GM12878 (cell line): ENCODE measurements around the gene APOBEC3H. TPM values are rescaled to one million over a fixed set of nuclear protein-coding genes. Genes with fewer than 3 reads are reported as not detected.

ENCODE experiments used
- ATF7 ChIP-seq: fragments of 450-650 bp; IDR thresholded peaks from 2 replicates; pipeline ENCODE4 v1.6.1; 2016; ENCODE audit warnings: low read depth, mild to moderate bottlenecking
- CEBPB ChIP-seq, 2 experiments: fragments of 150-350 bp in 1 of 2; IDR thresholded peaks; 2 replicates each; pipeline ENCODE4 v1.6.1; 2012 to 2014; ENCODE audit warnings: low read depth in 2 of 2, low read length in 2 of 2, borderline replicate concordance in 1 of 2, inconsistent platforms in 1 of 2
- CREB1 ChIP-seq: IDR thresholded peaks from 2 replicates; pipeline ENCODE4 v1.6.1; 2012; ENCODE audit warnings: low read depth, mild to moderate bottlenecking, inconsistent platforms
- FOXM1 ChIP-seq: IDR thresholded peaks from 2 replicates; pipeline ENCODE4 v1.6.1; 2012; ENCODE audit warnings: low read depth, mild to moderate bottlenecking, inconsistent platforms, low read length, moderate library complexity
- GATAD2B ChIP-seq: fragments of 450-650 bp; conservative IDR thresholded peaks from 2 replicates; pipeline ENCODE4 v1.6.1; 2017; ENCODE audit warnings: low read depth, mild to moderate bottlenecking, moderate library complexity
- HCFC1 ChIP-seq: fragments of 150-350 bp; IDR thresholded peaks from 2 replicates; pipeline ENCODE4 v1.6.1; 2014; ENCODE audit warnings: low read length
- HDGF ChIP-seq: fragments of 450-650 bp; IDR thresholded peaks from 2 replicates; pipeline ENCODE4 v1.6.1; 2016; ENCODE audit warnings: antibody characterized with exemption
- MLLT1 ChIP-seq: fragments of 450-650 bp; IDR thresholded peaks from 2 replicates; pipeline ENCODE4 v1.6.1; 2016; ENCODE audit warnings: mild to moderate bottlenecking
- NBN ChIP-seq: fragments of 450-650 bp; IDR thresholded peaks from 2 replicates; pipeline ENCODE4 v1.6.1; 2016
- NFIC ChIP-seq: IDR thresholded peaks from 2 replicates; pipeline ENCODE4 v1.6.1; 2012; ENCODE audit warnings: low read depth, mild to moderate bottlenecking, inconsistent platforms, low read length, moderate library complexity
- POLR2AphosphoS5 ChIP-seq: IDR thresholded peaks from 2 replicates; pipeline ENCODE4 v1.6.1; 2011; ENCODE audit warnings: mild to moderate bottlenecking, low read length, inconsistent platforms
- POU2F2 ChIP-seq: IDR thresholded peaks from 3 replicates; pipeline ENCODE4 v1.6.1; 2011; ENCODE audit warnings: low read depth, mild to moderate bottlenecking, low read length, borderline replicate concordance
- RUNX3 ChIP-seq: IDR thresholded peaks from 2 replicates; pipeline ENCODE4 v1.6.1; 2012; ENCODE audit warnings: low read length, inconsistent platforms
- SKIL ChIP-seq: fragments of 450-650 bp; IDR thresholded peaks from 2 replicates; pipeline ENCODE4 v1.6.1; 2017; ENCODE audit warnings: mild to moderate bottlenecking, low read depth, inconsistent platforms; ENCODE audit not compliant: poor library complexity, severe bottlenecking
- SMAD1 ChIP-seq: fragments of 450-650 bp; IDR thresholded peaks from 2 replicates; pipeline ENCODE4 v1.6.1; 2018; ENCODE audit warnings: mild to moderate bottlenecking, low read depth; ENCODE audit not compliant: partially characterized antibody
- TAF1 ChIP-seq: IDR thresholded peaks from 2 replicates; pipeline ENCODE4 v1.6.1; 2011; ENCODE audit warnings: mild to moderate bottlenecking, low read depth, low read length, borderline replicate concordance
- ZNF687 ChIP-seq: fragments of 450-650 bp; IDR thresholded peaks from 2 replicates; pipeline ENCODE4 v1.6.1; 2017; ENCODE audit warnings: mild to moderate bottlenecking, moderate library complexity
- polyA plus RNA-seq, 11 experiments: library from polyadenylated mRNA; depleted of rRNA in 4 of 11; unstranded in 6 of 11; stranded (reverse) in 5 of 11; fragments of >200 nt; fragmentation: Nextera tagmentation in 4 of 11; fragmentation: Illumina TruSeq in 1 of 11; extraction: Ambion mirVana in 4 of 11; extraction: Trizol in 1 of 11; gene quantifications; 1 replicate in 1 of 11; 2 replicates in 10 of 11; pipeline versions ENCODE4 v1.2.1 to v1.2.3, GENCODE V29; 2011 to 2016; ENCODE audit warnings: inconsistent platforms in 2 of 11, missing spikeins in 2 of 11, low read depth in 1 of 11
- total RNA-seq, 4 experiments: library from RNA; depleted of rRNA in 3 of 4; stranded (reverse); fragments of >200 nt in 3 of 4; fragmentation: Illumina TruSeq in 1 of 4; extraction: Trizol in 1 of 4; gene quantifications; 2 replicates each; pipeline versions ENCODE4 v1.2.1 to v1.2.3, GENCODE V29; 2013 to 2021

Gene APOBEC3H
- total and polyA plus RNA-seq, 10 of the 15 experiments (the other 5 are each of a cell fraction or from before 2014, with no cell fraction given), result 7.5 to 23.0 (median 14.8) TPM

GRCh38 chr22:39066442-39067276 is 30.4 kb upstream of the APOBEC3H start (continued):
- TF ChIP-seq ZNF687 (peak; percentile 63; the same call in 1 of the 2 replicates), SMAD1 (peak; percentile 41), NBN (peak; percentile 47), RUNX3 (peak; percentile 72), FOXM1 (peak; percentile 16; the same call in 1 of the 2 replicates), SKIL (peak; percentile 17), HDGF (peak; percentile 74; the same call in 1 of the 2 replicates), ATF7 (peak; percentile 66), MLLT1 (peak; percentile 88), HCFC1 (0 out of 2 replicates have a peak, but pooled peaks have one; percentile 12), POLR2AphosphoS5 (peak; percentile 65), CEBPB (IDR thresholded peaks at IDR 0.05; ENCODE audit: borderline replicate concordance in 1 of 2, low read depth in 2 of 2, low read length in 2 of 2) (peak in 1 of 2 experiments; percentile 8; a peak in 1 of 4 replicates), CREB1 (0 out of 2 replicates have a peak, but pooled peaks have one; percentile 3), GATAD2B (0 out of 2 replicates have a peak, but pooled peaks have one; percentile 22), NFIC (0 out of 2 replicates have a peak, but pooled peaks have one; percentile 9), POU2F2 (peak; percentile 32; the same call in 1 of the 3 replicates), TAF1 (peak; percentile 35; the same call in 1 of the 2 replicates)
